Vagina (tissue), 2 donors: ENCODE results near the gene MICAL3. TPM values are rescaled to one million over a fixed set of nuclear protein-coding genes. Genes with fewer than 3 reads are reported as not detected.

Experiments
- DNase-seq, 2 donors: peaks; one replicate each; pipeline ENCODE4 v3.0.0-alpha.2; 2017; ENCODE audit errors: extremely low spot score in 2 of 2
- H3K27ac ChIP-seq: fragments of 200-600 bp; sonication (generic); one replicate; pipeline ENCODE4 v1.5.1; 2019
- H3K27me3 ChIP-seq: fragments of 200-600 bp; sonication (generic); one replicate; pipeline ENCODE4 v1.5.1; 2019
- H3K36me3 ChIP-seq, 2 donors: fragments of 200-600 bp; sonication (generic); one replicate each; pipeline ENCODE4 v1.5.1; 2017 to 2019
- H3K4me1 ChIP-seq: fragments of 200-600 bp; sonication (generic); one replicate; pipeline ENCODE4 v1.5.1; 2019
- H3K4me3 ChIP-seq, 2 donors: fragments of 200-600 bp; sonication (generic); 1 replicate in 1 of 2; 2 replicates in 1 of 2; pipeline ENCODE4 v1.5.1; 2016 to 2019
- H3K9me3 ChIP-seq: fragments of 200-600 bp; sonication (generic); one replicate; pipeline ENCODE4 v1.5.1; 2019
- POLR2A ChIP-seq, 2 donors: fragments of 450-650 bp; IDR thresholded peaks; one replicate each; pipeline ENCODE4 v1.6.1; 2017; ENCODE audit warnings: antibody characterized with exemption in 2 of 2, mild to moderate bottlenecking in 2 of 2, moderate library complexity in 2 of 2
- POLR2AphosphoS5 ChIP-seq, 2 donors: sonication (generic); formaldehyde crosslinking; IDR thresholded peaks; one replicate each; pipeline ENCODE4 v1.9.0; 2017; ENCODE audit warnings: antibody characterized with exemption in 2 of 2, mild to moderate bottlenecking in 2 of 2, low read depth in 1 of 2; ENCODE audit not compliant: insufficient read depth in 1 of 2
- intact Hi-C: fragments of 100-400 bp; cut with DNase I; formaldehyde crosslinking; loops from one replicate; pipeline ENCODE4 v1.15.1; 2023
- total RNA-seq: library from RNA; depleted of rRNA; stranded (reverse); fragments of >200 nt; gene quantifications from one replicate; pipeline ENCODE4 v1.2.3, GENCODE V29; 2016
- TF ChIP-seq, protein P1 (sequence below), 3 experiments: fragments of 450-650 bp in 2 of 3; fragments of 200-600 bp in 1 of 3; sonication (generic) in 1 of 3; IDR thresholded peaks; one replicate each; pipeline ENCODE4 v1.5.1; 2017 to 2019; ENCODE audit warnings: antibody characterized with exemption in 3 of 3, mild to moderate bottlenecking in 2 of 3, moderate library complexity in 2 of 3

Gene MICAL3
- total RNA-seq, 1 donor from 2014 or later, result 35.1 TPM

DNA sequence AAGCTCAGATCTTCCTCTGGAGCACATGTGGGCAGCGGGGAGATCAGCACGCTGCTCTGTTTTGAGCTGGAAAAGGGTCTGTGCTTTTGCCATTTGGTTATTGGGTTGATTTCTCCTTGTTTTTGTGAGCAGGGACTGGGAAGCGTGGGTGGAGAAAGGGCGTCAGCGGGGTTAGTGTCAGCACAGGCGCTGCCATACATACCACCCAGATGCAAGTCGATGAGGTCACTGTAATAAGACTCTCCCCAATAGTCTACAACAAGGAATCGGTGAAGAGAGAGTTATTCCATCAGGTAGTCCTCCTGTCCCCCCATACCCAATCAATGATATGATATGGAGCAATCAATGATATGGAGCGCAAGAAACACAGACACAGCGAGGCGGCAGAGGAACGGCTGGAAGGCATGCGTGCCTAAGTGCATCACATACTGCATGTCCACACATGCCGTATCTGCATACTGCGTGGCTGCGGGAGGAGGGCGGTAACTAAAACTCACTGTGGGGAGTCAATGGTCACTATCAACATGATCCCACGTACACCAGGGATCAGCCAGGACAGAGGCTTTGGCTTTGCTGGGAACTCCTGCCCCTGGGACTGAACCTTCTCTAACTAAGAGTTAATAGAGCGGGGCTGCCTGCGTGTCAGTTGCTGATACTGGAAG lies 220.6 kb downstream of the MICAL3 start:
- no peak overlapping the region for H3K4me3 ChIP-seq
- intact Hi-C loops, result no loop called here
- H3K36me3 ChIP-seq, result peaks cover 0 to 34% of the 10 kb centered on the region in 2 donors
- no peaks in the 10 kb centered on the region for H3K4me1 ChIP-seq
- no peak for DNase-seq
- H3K9me3 ChIP-seq, result no peaks in the 10 kb centered on the region
- TF ChIP-seq POLR2A (IDR thresholded peaks at IDR 0.05), result no peak
- no peak for TF ChIP-seq POLR2AphosphoS5 (IDR thresholded peaks at IDR 0.05; ENCODE audit: insufficient read depth in 1 of 2, low read depth in 1 of 2)
- TF ChIP-seq, protein P1, sequence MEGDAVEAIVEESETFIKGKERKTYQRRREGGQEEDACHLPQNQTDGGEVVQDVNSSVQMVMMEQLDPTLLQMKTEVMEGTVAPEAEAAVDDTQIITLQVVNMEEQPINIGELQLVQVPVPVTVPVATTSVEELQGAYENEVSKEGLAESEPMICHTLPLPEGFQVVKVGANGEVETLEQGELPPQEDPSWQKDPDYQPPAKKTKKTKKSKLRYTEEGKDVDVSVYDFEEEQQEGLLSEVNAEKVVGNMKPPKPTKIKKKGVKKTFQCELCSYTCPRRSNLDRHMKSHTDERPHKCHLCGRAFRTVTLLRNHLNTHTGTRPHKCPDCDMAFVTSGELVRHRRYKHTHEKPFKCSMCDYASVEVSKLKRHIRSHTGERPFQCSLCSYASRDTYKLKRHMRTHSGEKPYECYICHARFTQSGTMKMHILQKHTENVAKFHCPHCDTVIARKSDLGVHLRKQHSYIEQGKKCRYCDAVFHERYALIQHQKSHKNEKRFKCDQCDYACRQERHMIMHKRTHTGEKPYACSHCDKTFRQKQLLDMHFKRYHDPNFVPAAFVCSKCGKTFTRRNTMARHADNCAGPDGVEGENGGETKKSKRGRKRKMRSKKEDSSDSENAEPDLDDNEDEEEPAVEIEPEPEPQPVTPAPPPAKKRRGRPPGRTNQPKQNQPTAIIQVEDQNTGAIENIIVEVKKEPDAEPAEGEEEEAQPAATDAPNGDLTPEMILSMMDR (IDR thresholded peaks at IDR 0.05), result no peak
- H3K27me3 ChIP-seq, result no peaks in the 10 kb centered on the region
- no peak overlapping the region for H3K27ac ChIP-seq

- intact Hi-C loops, result no loop called here
- Histone ChIP-seq H3K4me1 (no peaks in the 10 kb centered on the region), H3K27me3 (no peaks in the 10 kb centered on the region), H3K9me3 (no peaks in the 10 kb centered on the region), H3K27ac (no peak overlapping the region), H3K36me3 (peaks cover 0 to 24% of the 10 kb centered on the region in 2 donors), H3K4me3 (no peak overlapping the region)
- DNase-seq, result no peak
- TF ChIP-seq, protein P1 (IDR thresholded peaks at IDR 0.05), result no peak
- TF ChIP-seq POLR2AphosphoS5 (IDR thresholded peaks at IDR 0.05; ENCODE audit: insufficient read depth in 1 of 2, low read depth in 1 of 2) (no peak), POLR2A (IDR thresholded peaks at IDR 0.05) (no peak)
Observed at GRCh38 chr22:17802822-17803221, 221.5 kb downstream of the MICAL3 start.

DNA sequence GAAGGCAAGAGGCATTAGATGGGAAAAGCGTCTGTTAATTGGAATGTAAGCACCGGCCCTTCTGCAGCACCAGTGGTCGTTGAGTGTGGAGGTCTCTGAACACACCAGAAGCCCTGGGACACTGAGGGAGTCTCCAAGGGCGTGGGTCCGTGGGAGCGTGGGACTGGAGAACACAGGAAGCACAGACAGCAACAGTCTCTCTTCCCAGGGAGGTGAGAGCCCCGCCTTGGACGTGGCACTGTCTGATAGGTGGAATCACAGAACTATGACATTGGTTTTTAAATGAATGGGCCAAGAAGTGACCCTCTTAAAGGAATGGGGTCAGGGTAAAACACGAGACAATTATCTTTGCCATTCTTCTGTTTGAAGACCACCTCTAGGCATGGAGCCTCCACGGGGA lies 221.9 kb downstream of the MICAL3 start:
- Histone ChIP-seq H3K4me3 (no peak overlapping the region), H3K27me3 (no peaks in the 10 kb centered on the region), H3K27ac (no peak overlapping the region), H3K4me1 (no peaks in the 10 kb centered on the region), H3K36me3 (peaks cover 0 to 23% of the 10 kb centered on the region in 2 donors), H3K9me3 (no peaks in the 10 kb centered on the region)
- DNase-seq, result no peak
- intact Hi-C loops, result no loop called here
- TF ChIP-seq POLR2AphosphoS5 (IDR thresholded peaks at IDR 0.05; ENCODE audit: insufficient read depth in 1 of 2, low read depth in 1 of 2) (no peak), POLR2A (IDR thresholded peaks at IDR 0.05) (no peak)
- TF ChIP-seq, protein P1 (IDR thresholded peaks at IDR 0.05), result no peak

DNA sequence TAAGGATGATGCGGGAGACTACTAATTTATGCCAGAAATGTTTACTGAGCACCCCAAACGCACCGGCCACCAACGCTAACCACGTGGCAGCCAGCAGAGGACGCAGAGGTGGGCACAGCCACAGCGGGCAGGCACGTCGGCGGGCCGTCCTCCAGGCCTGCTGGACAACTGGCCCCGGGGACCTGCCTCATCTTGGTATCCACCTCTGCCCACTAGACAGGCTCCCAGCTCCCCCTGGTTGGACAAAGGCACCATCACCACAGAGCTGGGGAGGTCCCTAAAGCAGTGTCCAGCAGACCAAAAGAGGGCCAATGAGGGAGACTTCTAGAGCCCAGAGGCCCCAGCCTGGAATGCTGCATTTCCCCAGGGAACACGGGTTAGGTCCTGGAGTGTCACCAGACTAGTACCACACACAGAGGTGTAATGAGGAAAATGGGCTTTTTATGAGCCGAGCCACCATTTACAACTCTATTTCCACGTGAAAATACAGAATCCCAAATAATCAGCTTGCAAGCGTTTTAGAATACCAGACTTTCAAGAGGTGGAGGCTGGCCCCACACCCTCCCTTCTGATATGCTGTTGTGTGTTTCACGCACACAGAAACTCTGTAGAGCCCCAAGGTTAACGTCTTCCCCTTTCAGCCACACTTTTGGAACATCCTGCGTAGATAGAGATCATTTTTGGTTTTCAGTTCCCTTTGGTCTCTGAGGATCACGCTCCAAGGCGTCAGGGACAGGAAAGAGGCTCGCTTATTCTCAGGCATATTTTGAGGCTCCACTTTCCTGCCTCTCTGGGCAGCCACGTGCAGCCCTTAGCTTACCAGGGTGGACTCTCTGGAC lies 226.4 kb downstream of the MICAL3 start:
- TF ChIP-seq, protein P1 (IDR thresholded peaks at IDR 0.05), result no peak
- TF ChIP-seq POLR2AphosphoS5 (IDR thresholded peaks at IDR 0.05; ENCODE audit: insufficient read depth in 1 of 2, low read depth in 1 of 2) (no peak), POLR2A (IDR thresholded peaks at IDR 0.05) (no peak)
- H3K36me3 ChIP-seq, result no peaks in the 10 kb centered on the region
- intact Hi-C loops, result no loop called here

GRCh38 chr22:17796695-17797094 lies 227.7 kb downstream of the MICAL3 start:
- DNase-seq, result no peak
- Histone ChIP-seq H3K27ac (no peak overlapping the region), H3K4me3 (no peak overlapping the region), H3K36me3 (no peaks in the 10 kb centered on the region), H3K27me3 (no peaks in the 10 kb centered on the region), H3K9me3 (no peaks in the 10 kb centered on the region), H3K4me1 (no peaks in the 10 kb centered on the region)
- intact Hi-C loops, result no loop called here
- no peak for TF ChIP-seq POLR2A (IDR thresholded peaks at IDR 0.05)
- TF ChIP-seq, protein P1 (IDR thresholded peaks at IDR 0.05), result no peak
- no peak for TF ChIP-seq POLR2AphosphoS5 (IDR thresholded peaks at IDR 0.05; ENCODE audit: insufficient read depth in 1 of 2, low read depth in 1 of 2)

More for the DNA sequence above, 226.4 kb downstream of the MICAL3 start:
- Histone ChIP-seq H3K27ac (no peak overlapping the region), H3K4me3 (no peak overlapping the region), H3K9me3 (no peaks in the 10 kb centered on the region), H3K4me1 (no peaks in the 10 kb centered on the region), H3K27me3 (no peaks in the 10 kb centered on the region)
- DNase-seq, result no peak
